Spleen (tissue), 11 donors: ENCODE measurements around the gene ALKAL2. TPM values are rescaled to one million over a fixed set of nuclear protein-coding genes. Genes with fewer than 3 reads are reported as not detected.
A peak's percentile ranks its signal among the peaks of the same experiment; 100 is the strongest.

Experiments used
- DNase-seq: peaks from one replicate; pipeline ENCODE4 v3.0.0-alpha.2; 2020
- H3K27ac ChIP-seq, 8 donors: fragments of 200-600 bp; sonication (generic) in 7 of 8; 1 replicate in 4 of 8; 2 replicates in 4 of 8; pipeline versions ENCODE4 v1.5.0 to v1.8.0; 2016 to 2021; ENCODE audit warnings: inconsistent platforms in 4 of 8, mild to moderate bottlenecking in 4 of 8, moderate library complexity in 1 of 8
- H3K27me3 ChIP-seq, 7 donors: fragments of 200-600 bp; sonication (generic) in 6 of 7; replicated peaks in 1 of 7; 1 replicate in 4 of 7; 2 replicates in 3 of 7; pipeline versions ENCODE4 v1.5.0 to v1.8.0; 2016 to 2021; ENCODE audit warnings: inconsistent platforms in 3 of 7, mild to moderate bottlenecking in 1 of 7
- H3K36me3 ChIP-seq, 6 donors: fragments of 200-600 bp; sonication (generic) in 5 of 6; 1 replicate in 4 of 6; 2 replicates in 2 of 6; pipeline versions ENCODE4 v1.5.0 to v1.8.0; 2016 to 2021; ENCODE audit warnings: inconsistent platforms in 2 of 6
- H3K4me1 ChIP-seq, 6 donors: fragments of 200-600 bp; sonication (generic) in 5 of 6; 1 replicate in 3 of 6; 2 replicates in 3 of 6; pipeline versions ENCODE4 v1.5.0 to v1.8.0; 2016 to 2021; ENCODE audit warnings: inconsistent platforms in 3 of 6
- H3K4me3 ChIP-seq, 8 donors: fragments of 200-600 bp; sonication (generic) in 7 of 8; 1 replicate in 4 of 8; 2 replicates in 4 of 8; pipeline versions ENCODE4 v1.5.0 to v1.8.0; 2016 to 2021; ENCODE audit warnings: inconsistent platforms in 4 of 8, mild to moderate bottlenecking in 4 of 8, moderate library complexity in 2 of 8
- H3K9me3 ChIP-seq, 8 donors: fragments of 200-600 bp; sonication (generic) in 7 of 8; 1 replicate in 4 of 8; 2 replicates in 4 of 8; pipeline versions ENCODE4 v1.5.0 to v1.8.0; 2016 to 2021; ENCODE audit warnings: inconsistent platforms in 4 of 8
- POLR2A ChIP-seq, 3 donors: fragments of 450-650 bp; IDR thresholded peaks; one replicate each; pipeline ENCODE4 v1.5.1; 2017; ENCODE audit warnings: antibody characterized with exemption in 3 of 3, mild to moderate bottlenecking in 1 of 3
- POLR2AphosphoS5 ChIP-seq, 3 donors: sonication (generic); formaldehyde crosslinking; IDR thresholded peaks; one replicate each; pipeline ENCODE4 v1.5.1; 2017; ENCODE audit warnings: antibody characterized with exemption in 3 of 3
- WGBS, 5 donors: extraction: QIAGEN DNeasy Blood & Tissue Kit in 3 of 5; methylation state at CpG; one replicate each; pipeline versions ENCODE4 v1.1.5 to v1.1.7; 2013 to 2018; 5-methylcytosine and 5-hydroxymethylcytosine counted together
- intact Hi-C: fragments of 100-400 bp; cut with DNase I; formaldehyde crosslinking; loops from one replicate; pipeline ENCODE4 v1.15.0; 2023; ENCODE audit warnings: low total_unique reads
- polyA plus RNA-seq, 3 donors: library from polyadenylated mRNA; stranded (reverse); fragments of 200-250 nt; gene quantifications; one replicate each; pipeline ENCODE4 v1.2.1, GENCODE V29; 2013
- total RNA-seq, 7 donors: library from RNA; depleted of rRNA in 3 of 7; stranded (reverse); fragments of >200 nt in 3 of 7; fragmentation: NEBNext Ultra II Directional in 4 of 7; extraction: Animal tissue kit (Norgen Biotek cat#: 25700) in 4 of 7; gene quantifications; one replicate each; pipeline versions ENCODE4 v1.1.0 to v1.2.1, GENCODE V29; 2016 to 2021
- TF ChIP-seq, protein P1 (sequence below), 11 experiments: fragments of 200-600 bp in 7 of 11; fragments of 450-650 bp in 4 of 11; sonication (generic) in 4 of 11; IDR thresholded peaks in 8 of 11; conservative IDR thresholded peaks in 3 of 11; 1 replicate in 7 of 11; 2 replicates in 4 of 11; pipeline versions ENCODE4 v1.4.0 to v1.8.0; 2016 to 2021; ENCODE audit warnings: antibody characterized with exemption in 11 of 11, inconsistent platforms in 4 of 11, mild to moderate bottlenecking in 1 of 11
- donor health status: healthy with polysubstance abuse.
- donor health status: DM: no; HTN: no; CAD: no; lungs with moderate emphysema.
- donor health status: DM: no; HTN: no; CAD: no.
- donor health status: Bipolar disorder and iron deficiency.
- donor health status: healthy.
- donor health status: DM: no; HTN: no; CAD: no.
- donor health status: DM: yes; HTN: yes; CAD: no.

The ALKAL2 gene
- total and polyA plus RNA-seq, 10 donors = 2.1 to 22.9 (median 5.1) TPM

DNA sequence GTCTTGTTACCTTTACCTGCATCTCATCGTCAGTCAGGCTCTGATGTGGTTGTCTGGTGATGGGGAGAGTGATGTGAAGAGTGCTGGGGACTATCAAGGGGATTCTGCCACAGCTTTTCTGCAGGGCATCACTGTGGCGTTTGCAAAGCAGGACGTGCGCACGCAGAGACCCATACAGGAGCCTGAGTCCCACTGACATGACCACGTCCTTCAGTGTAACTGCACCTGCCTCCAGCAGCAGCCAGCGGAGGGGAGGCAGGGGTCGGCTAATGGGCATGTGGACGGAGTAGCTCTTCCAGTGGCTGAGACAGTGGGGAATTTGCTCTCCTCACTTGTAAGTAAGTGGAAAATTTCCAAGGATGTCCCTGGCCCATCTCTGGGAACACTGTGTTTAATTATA, 6.5 kb downstream of the ALKAL2 start:
- Histone ChIP-seq H3K36me3 (peaks cover 0 to 83% (median 57%) of the 10 kb centered on the region in 6 donors), H3K4me1 (peaks cover 0 to 7% (median 0%) of the 10 kb centered on the region in 6 donors), H3K9me3 (no peaks in the 10 kb centered on the region), H3K27me3 (peaks cover 0 to 9% (median 0%) of the 10 kb centered on the region in 7 donors), H3K27ac (no peak overlapping the region), H3K4me3 (no peak overlapping the region)
- intact Hi-C loops = no loop called here
- TF ChIP-seq POLR2AphosphoS5 (IDR thresholded peaks at IDR 0.05) (peak in 1 of 3 donors; percentile 6), POLR2A (IDR thresholded peaks at IDR 0.05) (no peak)
- WGBS, 5 donors = 94 to 97% (median 96%) methylated on average over 9 of the region's 9 CpGs
- no peak for DNase-seq

DNA sequence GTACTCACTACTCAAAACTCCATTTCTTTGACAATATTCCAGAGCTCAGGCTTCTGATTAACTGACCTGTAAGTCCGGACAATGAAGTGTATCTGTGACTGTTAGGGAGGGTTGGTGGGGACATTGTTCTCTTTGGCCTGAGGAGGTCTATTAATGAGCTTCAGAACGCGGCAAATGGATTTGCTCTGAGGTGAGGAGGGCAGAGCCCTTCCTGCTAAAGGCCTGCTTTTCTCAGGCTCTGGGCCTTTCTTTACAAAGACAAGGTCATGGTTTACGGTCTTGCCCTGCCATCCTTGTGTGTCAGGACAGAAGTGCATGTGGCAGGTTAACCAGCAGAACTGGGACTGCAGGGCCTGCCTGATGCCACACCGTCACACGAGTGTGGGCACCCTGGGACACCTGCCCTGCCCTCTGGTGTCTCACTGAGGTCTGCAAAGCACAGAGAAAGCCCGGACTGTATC, 7.2 kb downstream of the ALKAL2 start:
- no peak for DNase-seq
- intact Hi-C loops = no loop called here
- Histone ChIP-seq H3K4me1 (peaks cover 0 to 6% (median 1%) of the 10 kb centered on the region in 6 donors), H3K36me3 (peaks cover 0 to 90% (median 60%) of the 10 kb centered on the region in 6 donors), H3K27ac (no peak overlapping the region), H3K4me3 (no peak overlapping the region), H3K27me3 (peaks cover 0 to 3% (median 0%) of the 10 kb centered on the region in 7 donors), H3K9me3 (no peaks in the 10 kb centered on the region)
- no peak for TF ChIP-seq POLR2A (IDR thresholded peaks at IDR 0.05)
- TF ChIP-seq, protein P1, sequence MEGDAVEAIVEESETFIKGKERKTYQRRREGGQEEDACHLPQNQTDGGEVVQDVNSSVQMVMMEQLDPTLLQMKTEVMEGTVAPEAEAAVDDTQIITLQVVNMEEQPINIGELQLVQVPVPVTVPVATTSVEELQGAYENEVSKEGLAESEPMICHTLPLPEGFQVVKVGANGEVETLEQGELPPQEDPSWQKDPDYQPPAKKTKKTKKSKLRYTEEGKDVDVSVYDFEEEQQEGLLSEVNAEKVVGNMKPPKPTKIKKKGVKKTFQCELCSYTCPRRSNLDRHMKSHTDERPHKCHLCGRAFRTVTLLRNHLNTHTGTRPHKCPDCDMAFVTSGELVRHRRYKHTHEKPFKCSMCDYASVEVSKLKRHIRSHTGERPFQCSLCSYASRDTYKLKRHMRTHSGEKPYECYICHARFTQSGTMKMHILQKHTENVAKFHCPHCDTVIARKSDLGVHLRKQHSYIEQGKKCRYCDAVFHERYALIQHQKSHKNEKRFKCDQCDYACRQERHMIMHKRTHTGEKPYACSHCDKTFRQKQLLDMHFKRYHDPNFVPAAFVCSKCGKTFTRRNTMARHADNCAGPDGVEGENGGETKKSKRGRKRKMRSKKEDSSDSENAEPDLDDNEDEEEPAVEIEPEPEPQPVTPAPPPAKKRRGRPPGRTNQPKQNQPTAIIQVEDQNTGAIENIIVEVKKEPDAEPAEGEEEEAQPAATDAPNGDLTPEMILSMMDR (IDR thresholded peaks at IDR 0.05 in 8 of 11, conservative IDR thresholded peaks at IDR 0.05 in 3 of 11) = no peak
- TF ChIP-seq POLR2AphosphoS5 (IDR thresholded peaks at IDR 0.05) = no peak
- 82 to 94% (median 91%) methylated on average over 7 of the region's 7 CpGs for WGBS, 5 donors

- Histone ChIP-seq H3K27ac (no peak overlapping the region), H3K27me3 (no peaks in the 10 kb centered on the region), H3K4me3 (no peak overlapping the region), H3K4me1 (peaks cover 0 to 12% (median 7%) of the 10 kb centered on the region in 6 donors), H3K9me3 (no peaks in the 10 kb centered on the region), H3K36me3 (peaks cover 0 to 96% (median 64%) of the 10 kb centered on the region in 6 donors)
- intact Hi-C loops = no loop called here
- WGBS, 5 donors = 91 to 96% (median 92%) methylated on average over 4 of the region's 4 CpGs
- DNase-seq = no peak
- TF ChIP-seq, protein P1 (IDR thresholded peaks at IDR 0.05 in 8 of 11, conservative IDR thresholded peaks at IDR 0.05 in 3 of 11) = no peak
- TF ChIP-seq POLR2AphosphoS5 (IDR thresholded peaks at IDR 0.05) = no peak
- no peak for TF ChIP-seq POLR2A (IDR thresholded peaks at IDR 0.05)
These were observed 7.8 kb downstream of the ALKAL2 start for GRCh38 chr2:279956-280649.

DNA sequence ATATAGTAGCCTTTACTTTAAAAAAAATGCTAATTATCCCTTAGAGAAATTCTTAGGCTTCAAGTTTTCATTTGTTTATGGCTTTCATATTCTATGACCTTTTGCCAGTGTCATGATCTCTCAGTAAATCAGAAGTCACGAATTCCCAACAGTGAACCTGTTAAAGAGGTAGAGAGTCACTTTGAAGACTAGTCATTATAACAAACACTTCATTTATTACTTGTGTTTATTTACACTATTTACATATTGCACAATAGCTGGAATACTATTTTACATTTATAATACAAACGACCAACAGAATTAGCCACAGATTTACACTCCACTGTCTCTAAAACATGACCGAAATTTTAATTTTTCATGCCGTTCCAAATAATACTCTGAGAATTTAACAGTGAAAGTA, 8.5 kb downstream of the ALKAL2 start:
- WGBS, 5 donors = 84 to 91% (median 90%) methylated on average over 4 of the region's 4 CpGs
- Histone ChIP-seq H3K4me3 (no peak overlapping the region), H3K36me3 (peaks cover 0 to 100% (median 69%) of the 10 kb centered on the region in 6 donors), H3K4me1 (peaks cover 0 to 19% (median 11%) of the 10 kb centered on the region in 6 donors), H3K9me3 (no peaks in the 10 kb centered on the region), H3K27me3 (no peaks in the 10 kb centered on the region), H3K27ac (no peak overlapping the region)
- no peak for TF ChIP-seq POLR2AphosphoS5 (IDR thresholded peaks at IDR 0.05)
- no peak for TF ChIP-seq POLR2A (IDR thresholded peaks at IDR 0.05)
- TF ChIP-seq, protein P1 (IDR thresholded peaks at IDR 0.05 in 8 of 11, conservative IDR thresholded peaks at IDR 0.05 in 3 of 11) = no peak
- intact Hi-C loops = no loop called here
- no peak for DNase-seq
